ENCODE measurements around the gene PTPRN2. TPM values are rescaled to one million over a fixed set of nuclear protein-coding genes. Genes with fewer than 3 reads are reported as not detected.

Gene PTPRN2
- total and polyA plus RNA-seq, 2 of the 8 experiments (the other 6 are each of a cell fraction or from before 2014, with no cell fraction given) = 2.6 to 4.5 TPM

- H2BK5ac ChIP-seq (ENCODE audit: low read depth, low read length) = peak overlapping the region; percentile 97; the same call in 1 of the 2 replicates
- no peaks in the 10 kb centered on the region; a peak in 1 of 4 replicates for H3K9me3 ChIP-seq (ENCODE audit: insufficient read depth in 2 of 2, low read depth in 1 of 2, low read length in 1 of 2)
- POLR2A ChIA-PET (ENCODE audit: partially characterized antibody) = interaction anchor here (1.4 kb wide), 1 partner anchor 9 kb away, joined by 4 read pairs; no protein-coding TSS in a partner anchor
- H3K79me1 ChIP-seq (ENCODE audit: low read depth, low read length) = no peaks in the 10 kb centered on the region
- peak overlapping the region; percentile 87 for H3K18ac ChIP-seq (ENCODE audit: extremely low read depth, low read length)
- H3K23ac ChIP-seq (ENCODE audit: insufficient read length) = no peak overlapping the region
- peak overlapping the region in 1 of 4 experiments; percentile 35; a peak in 1 of 8 replicates for H3K4me3 ChIP-seq (ENCODE audit: extremely low read depth in 1 of 4, insufficient read depth in 2 of 4, low read depth in 3 of 4, low read length in 4 of 4)
- no peaks in the 10 kb centered on the region for H3K36me3 ChIP-seq (ENCODE audit: control insufficient read depth in 2 of 4, insufficient read depth in 4 of 4, low read length in 3 of 4)
- no peak overlapping the region; the same call in 1 of the 2 replicates for H3K27ac ChIP-seq (ENCODE audit: low read depth, low read length)
- H2BK120ac ChIP-seq (replicated peaks; ENCODE audit: low read depth, low read length) = peak overlapping the region; percentile 94
- H2BK15ac ChIP-seq (ENCODE audit: low read length) = no peak overlapping the region
- H4K91ac ChIP-seq (replicated peaks; ENCODE audit: insufficient read length, low read length) = peak overlapping the region; percentile 99
- H3K4me1 ChIP-seq (replicated peaks in 1 of 4; ENCODE audit: control insufficient read depth in 3 of 4, insufficient read depth in 4 of 4, low read length in 3 of 4) = peaks cover 9 to 39% (median 21%) of the 10 kb centered on the region in 4 experiments
- CTCF ChIA-PET (ENCODE audit: partially characterized antibody) = no interaction called here
- H4K20me1 ChIP-seq (replicated peaks in 1 of 2; ENCODE audit: control insufficient read depth in 1 of 2, insufficient read depth in 2 of 2, low read length in 2 of 2) = no peaks in the 10 kb centered on the region
- no peak for DNase-seq (ENCODE audit: low read depth in 1 of 2, low spot score in 2 of 2)
- H3K4me2 ChIP-seq (ENCODE audit: insufficient read depth in 1 of 2, low read depth in 2 of 2, low read length in 2 of 2) = peak overlapping the region in 1 of 2 experiments; percentile 61; a peak in 3 of 4 replicates
- H2BK20ac ChIP-seq (ENCODE audit: low read length) = peak overlapping the region; percentile 99; the same call in 1 of the 2 replicates
- H3K23me2 ChIP-seq (ENCODE audit: low read depth, low read length) = peaks cover under 1% of the 10 kb centered on the region; the same call in 1 of the 2 replicates
- 0 out of 2 replicates have a peak overlapping the region, but pooled peaks have one; percentile 87 for H2BK12ac ChIP-seq (ENCODE audit: low read depth, low read length)
- WGBS, 2 experiments (ENCODE audit: extremely low coverage in 1 of 2, insufficient coverage in 1 of 2, insufficient read length in 1 of 2, insufficient replicate concordance in 2 of 2, low coverage in 1 of 2, low lambda C conversion rate in 2 of 2, missing lambda C conversion rate in 1 of 2) = 51% methylated on average over 5 of the region's 5 CpGs; no CpG with 5 or more reads in 1 of the 2 experiments
- no peak for FAIRE-seq
- H3K27me3 ChIP-seq (replicated peaks in 1 of 4; ENCODE audit: control insufficient read depth in 3 of 4, extremely low read depth in 1 of 4, insufficient read depth in 3 of 4, low read length in 3 of 4) = no peaks in the 10 kb centered on the region; a peak in 1 of 7 replicates
- no peak overlapping the region for H4K8ac ChIP-seq (ENCODE audit: extremely low read depth, insufficient read depth, low read length)
- peak overlapping the region; percentile 95 for H3K4ac ChIP-seq (replicated peaks; ENCODE audit: insufficient read length, low read depth, low read length)
- no peak overlapping the region for H2AK5ac ChIP-seq (ENCODE audit: low read depth, low read length)
- H4K5ac ChIP-seq (ENCODE audit: insufficient read length, low read depth, low read length) = peak overlapping the region; percentile 60
- H3K14ac ChIP-seq (ENCODE audit: insufficient read length) = no peak overlapping the region
- no peaks in the 10 kb centered on the region for H3K79me2 ChIP-seq (ENCODE audit: control insufficient read depth in 1 of 2, insufficient read depth in 2 of 2, low read length in 2 of 2)
- H2AFZ ChIP-seq (ENCODE audit: low read length) = no peak overlapping the region
- peak overlapping the region; percentile 17 for H3K56ac ChIP-seq (replicated peaks; ENCODE audit: insufficient read length, low read depth, low read length)
- H3K9ac ChIP-seq (replicated peaks in 1 of 4; ENCODE audit: extremely low read depth in 1 of 4, low read depth in 3 of 4, low read length in 3 of 4) = no peak overlapping the region
- TF ChIP-seq EGR1 (IDR thresholded peaks at IDR 0.05; ENCODE audit: borderline replicate concordance, low read depth, low read length) (no peak), RFX5 (IDR thresholded peaks at IDR 0.05; ENCODE audit: borderline replicate concordance, low read depth, low read length) (no peak), SIRT6 (IDR thresholded peaks at IDR 0.05; ENCODE audit: low read length) (no peak)
Observed at GRCh38 chr7:157795199-157795598, 792.4 kb downstream of the PTPRN2 start.

All from H1 (cell line).